Dedifferentiated amniotic fluid mesenchymal stem cell (primary cell): ENCODE results near the gene SLCO4A1.

Experiments used
- DNase-seq: peaks from one replicate; pipeline ENCODE4 v3.0.0-alpha.2; 2016; ENCODE audit errors: extremely low spot score

The SLCO4A1 gene

DNA sequence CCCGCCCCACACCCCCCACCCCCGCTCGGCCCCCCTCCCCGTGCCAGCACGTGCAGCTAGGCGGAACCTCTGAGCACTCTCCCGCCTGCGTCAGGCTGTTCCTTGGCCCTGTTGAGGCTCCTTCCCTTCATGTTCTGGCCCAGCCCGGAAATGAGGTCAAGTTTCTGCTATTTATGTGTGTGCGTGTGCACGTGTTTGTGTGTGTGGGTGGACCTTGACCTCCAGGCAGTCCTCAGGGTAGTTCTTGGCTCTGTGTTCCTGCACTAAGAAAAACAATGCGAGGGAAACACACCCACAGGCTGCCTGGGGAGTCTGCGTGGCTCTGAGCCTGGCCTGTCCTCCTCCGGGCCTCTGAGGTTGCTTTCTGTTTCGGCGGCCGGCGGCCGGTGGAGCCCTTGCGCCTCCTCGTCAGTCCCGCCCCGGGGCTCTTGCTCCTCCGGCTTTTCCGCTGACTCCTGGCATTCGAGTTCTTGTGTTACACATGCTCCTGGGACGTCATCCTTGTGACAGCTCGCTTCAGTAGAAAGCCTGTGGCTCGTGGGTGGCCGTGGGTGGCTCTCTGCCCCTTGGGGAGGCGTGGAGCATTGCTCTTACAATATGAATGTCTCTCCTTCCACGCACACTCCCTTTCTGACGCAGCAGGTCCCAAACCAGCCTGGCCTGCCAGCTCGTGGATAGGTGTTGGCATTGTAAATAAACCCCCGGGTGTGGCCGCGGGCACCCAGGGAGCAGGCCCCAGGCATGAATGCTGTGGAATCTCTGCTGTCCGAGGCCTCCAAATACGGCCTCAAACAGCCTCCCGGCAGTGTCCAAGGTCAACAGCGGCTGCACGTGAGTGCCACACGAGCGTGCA is 10.0 kb downstream of the SLCO4A1 start:
- DNase-seq: peak; percentile 95

DNA sequence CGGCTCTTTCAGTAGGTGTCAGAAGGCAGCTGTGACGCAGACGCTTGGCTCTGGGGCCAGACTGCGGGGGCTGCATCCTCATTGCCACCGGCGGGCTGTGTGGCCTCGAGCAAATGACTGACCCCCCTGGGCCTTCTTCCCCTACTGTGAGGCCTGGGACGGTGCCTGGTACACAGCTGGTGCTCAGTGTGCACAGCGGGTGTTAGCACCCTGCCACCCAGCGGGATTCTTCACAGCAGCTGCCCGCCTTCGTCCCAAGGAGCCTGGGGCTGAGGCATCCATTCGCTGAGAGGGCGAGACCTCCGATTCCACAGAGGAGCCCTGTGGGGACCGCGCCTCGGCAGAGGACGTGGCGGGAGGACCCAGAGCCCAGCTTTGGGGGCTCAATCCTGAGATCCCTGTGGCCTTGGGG is 10.6 kb downstream of the SLCO4A1 start:
- no peak for DNase-seq

GRCh38 chr20:62653373-62653772 is 11.1 kb downstream of the SLCO4A1 start:
- no peak for DNase-seq

GRCh38 chr20:62653951-62654685 is 11.8 kb downstream of the SLCO4A1 start:
- no peak for DNase-seq

- DNase-seq: no peak
These were observed 13.2 kb downstream of the SLCO4A1 start for GRCh38 chr20:62655282-62656196.

- DNase-seq: no peak
These were observed 14.1 kb downstream of the SLCO4A1 start for GRCh38 chr20:62656197-62656918.

DNA sequence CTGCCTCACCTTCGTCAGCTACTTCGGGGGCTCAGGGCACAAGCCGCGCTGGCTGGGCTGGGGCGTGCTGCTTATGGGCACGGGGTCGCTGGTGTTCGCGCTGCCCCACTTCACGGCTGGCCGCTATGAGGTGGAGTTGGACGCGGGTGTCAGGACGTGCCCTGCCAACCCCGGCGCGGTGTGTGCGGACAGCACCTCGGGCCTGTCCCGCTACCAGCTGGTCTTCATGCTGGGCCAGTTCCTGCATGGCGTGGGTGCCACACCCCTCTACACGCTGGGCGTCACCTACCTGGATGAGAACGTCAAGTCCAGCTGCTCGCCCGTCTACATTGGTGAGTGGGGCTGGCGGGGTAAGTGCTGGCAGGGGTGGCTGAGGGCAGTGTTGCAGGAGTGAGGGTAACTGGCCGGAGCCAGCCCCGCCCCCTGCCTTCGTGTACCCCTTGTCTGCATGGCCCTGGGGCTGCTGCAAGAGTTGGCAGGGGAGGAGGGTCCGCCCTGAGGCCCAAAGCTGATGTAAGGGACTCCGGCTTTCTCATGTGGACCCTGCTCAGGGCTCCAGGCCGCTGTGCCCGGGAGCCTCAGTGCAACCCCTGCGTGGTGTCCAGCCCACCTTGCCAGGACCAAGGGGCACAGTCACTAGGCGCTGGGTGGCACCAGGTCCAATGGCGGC is 14.8 kb downstream of the SLCO4A1 start:
- DNase-seq: no peak

DNA sequence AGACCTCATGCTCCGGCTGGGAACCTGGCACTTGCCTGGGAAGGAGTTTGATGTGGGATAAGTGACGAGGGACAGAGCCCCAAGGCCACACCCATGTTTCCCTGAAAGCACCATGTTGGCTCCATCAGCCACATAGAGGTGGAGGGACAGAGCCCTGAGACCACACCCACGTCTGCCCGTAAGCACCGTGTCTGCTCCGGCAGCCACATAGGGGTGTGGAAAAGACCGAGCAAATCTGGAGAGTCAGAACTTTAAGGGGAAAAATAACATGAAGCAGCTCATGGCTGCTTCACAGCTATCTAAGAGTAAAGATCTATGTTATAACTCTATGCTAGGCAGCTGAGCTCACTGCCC is 15.3 kb downstream of the SLCO4A1 start:
- no peak for DNase-seq

DNA sequence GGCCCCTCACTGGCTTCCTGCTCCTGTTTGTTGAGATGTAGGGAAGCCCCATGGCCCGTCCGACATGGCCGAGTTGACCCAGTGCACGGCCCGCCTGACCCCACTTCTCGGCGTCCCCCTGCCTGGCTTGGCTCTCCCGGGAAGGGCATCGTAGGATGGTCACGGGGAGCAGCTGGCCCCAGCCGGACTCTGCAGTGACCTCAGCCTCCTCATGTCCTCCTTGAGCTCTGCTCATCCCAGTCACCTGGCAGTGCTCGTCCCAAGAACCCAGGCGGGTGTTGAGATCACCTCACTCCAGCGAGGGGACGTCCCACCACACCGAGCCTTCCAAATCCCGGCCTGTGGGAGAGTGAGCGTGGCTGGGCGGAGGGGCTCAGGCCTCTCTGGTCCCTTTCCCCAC is 15.7 kb downstream of the SLCO4A1 start:
- DNase-seq: no peak

- no peak for DNase-seq
These were observed 16.4 kb downstream of the SLCO4A1 start for GRCh38 chr20:62658593-62659178.

GRCh38 chr20:62659488-62660239 is 17.4 kb downstream of the SLCO4A1 start:
- no peak for DNase-seq

DNA sequence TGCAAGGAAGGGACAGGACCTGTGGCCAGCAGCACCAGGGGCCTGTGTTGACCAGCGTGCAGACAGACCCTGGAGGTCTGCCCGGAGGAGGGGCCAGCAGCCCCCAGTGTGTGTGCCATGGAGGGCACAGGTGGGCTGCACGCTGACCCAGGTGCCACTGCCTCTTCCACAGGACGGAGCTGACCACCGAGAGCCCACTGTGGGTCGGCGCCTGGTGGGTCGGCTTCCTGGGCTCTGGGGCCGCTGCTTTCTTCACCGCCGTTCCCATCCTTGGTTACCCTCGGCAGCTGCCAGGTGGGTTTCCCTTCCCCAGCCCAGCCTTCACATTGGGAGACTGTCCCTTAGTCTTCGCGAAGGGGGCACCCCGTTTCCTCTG is 17.9 kb downstream of the SLCO4A1 start:
- no peak for DNase-seq

DNA sequence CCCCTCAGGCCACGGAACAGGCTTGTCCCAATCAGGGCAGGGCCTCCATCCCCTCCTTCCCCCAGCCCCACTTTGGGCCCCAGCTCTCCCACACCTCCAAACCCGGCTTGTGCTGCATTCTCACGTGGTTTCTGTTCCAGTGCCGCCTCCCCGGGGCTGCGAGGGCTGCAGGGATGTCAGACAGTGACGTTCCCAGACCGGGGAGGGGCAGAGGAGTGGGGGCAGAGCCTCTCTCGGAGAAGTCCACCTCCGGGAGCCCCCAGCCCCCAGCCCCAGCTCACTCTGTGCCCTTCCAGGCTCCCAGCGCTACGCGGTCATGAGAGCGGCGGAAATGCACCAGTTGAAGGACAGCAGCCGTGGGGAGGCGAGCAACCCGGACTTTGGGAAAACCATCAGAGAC is 18.5 kb downstream of the SLCO4A1 start:
- no peak for DNase-seq

DNA sequence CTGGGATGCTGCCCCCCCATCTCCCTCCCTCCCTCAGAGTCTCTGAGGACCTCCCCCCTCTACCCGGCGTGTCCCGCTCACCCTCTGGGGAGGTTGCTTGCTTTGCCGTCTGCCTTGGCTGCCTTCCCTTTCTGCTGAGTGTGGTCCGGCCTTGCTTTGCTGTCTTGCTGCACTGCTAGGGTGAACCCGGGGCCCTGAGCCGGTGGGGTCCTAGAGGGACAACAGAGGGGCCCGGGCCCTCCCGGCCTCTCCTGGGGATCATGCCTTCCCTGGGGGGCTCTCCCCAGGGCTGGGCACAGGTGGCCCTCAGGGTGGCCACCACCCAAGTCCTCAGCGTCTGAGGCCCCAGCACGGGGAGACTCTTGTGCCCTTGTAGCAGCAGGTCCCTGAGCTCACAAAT is 19.3 kb downstream of the SLCO4A1 start:
- DNase-seq: no peak

DNA sequence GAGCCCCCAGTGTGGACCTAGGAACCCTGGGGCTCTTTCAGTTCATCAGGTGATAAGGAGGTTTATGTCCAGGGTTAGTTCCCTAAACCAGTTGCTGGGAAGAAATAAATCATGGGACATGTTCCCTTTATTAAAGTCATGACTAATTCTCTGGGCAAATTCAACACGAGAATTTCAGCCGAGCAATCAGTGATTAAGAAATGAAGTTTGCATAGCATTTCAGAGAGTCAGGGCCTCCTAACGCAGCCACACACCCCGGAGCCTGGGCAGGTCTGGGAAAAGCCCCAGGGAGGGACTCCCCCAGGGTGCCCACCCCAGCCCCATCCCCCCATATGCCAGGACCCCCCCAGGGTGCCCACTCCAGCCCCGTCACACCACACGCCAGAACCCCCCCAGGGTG is 20.1 kb downstream of the SLCO4A1 start:
- peak; percentile 43 for DNase-seq

GRCh38 chr20:62663145-62664018 is 21.1 kb downstream of the SLCO4A1 start:
- DNase-seq: no peak

GRCh38 chr20:62664019-62664971 is 22.0 kb downstream of the SLCO4A1 start:
- no peak for DNase-seq
